Ishikawa (cell line): ENCODE results near the gene CPAMD8.

Source experiments
- CEBPB ChIP-seq: IDR thresholded peaks from 2 replicates; pipeline ENCODE4 v1.6.1; 2012
- CREB1 ChIP-seq: IDR thresholded peaks from 2 replicates; pipeline ENCODE4 v1.6.1; 2012; ENCODE audit warnings: low read depth
- EGR1 ChIP-seq: IDR thresholded peaks from 2 replicates; pipeline ENCODE4 v1.6.1; 2012
- EP300 ChIP-seq: IDR thresholded peaks from 2 replicates; pipeline ENCODE4 v1.6.1; 2012; ENCODE audit warnings: borderline replicate concordance
- FOXM1 ChIP-seq: IDR thresholded peaks from 2 replicates; pipeline ENCODE4 v1.6.1; 2012; ENCODE audit warnings: low read depth, borderline replicate concordance
- MAX ChIP-seq: IDR thresholded peaks from 2 replicates; pipeline ENCODE4 v1.6.1; 2012
- NFIC ChIP-seq: IDR thresholded peaks from 2 replicates; pipeline ENCODE4 v1.6.1; 2012
- RAD21 ChIP-seq: IDR thresholded peaks from 2 replicates; pipeline ENCODE4 v1.6.1; 2012; ENCODE audit warnings: low read depth
- REST ChIP-seq: IDR thresholded peaks from 2 replicates; pipeline ENCODE4 v1.6.1; 2012; ENCODE audit warnings: low read depth, mild to moderate bottlenecking
- TAF1 ChIP-seq: IDR thresholded peaks from 2 replicates; pipeline ENCODE4 v1.6.1; 2012; ENCODE audit warnings: low read depth, mild to moderate bottlenecking
- TCF12 ChIP-seq: IDR thresholded peaks from 2 replicates; pipeline ENCODE4 v1.6.1; 2012; ENCODE audit warnings: low read depth
- YY1 ChIP-seq: IDR thresholded peaks from 2 replicates; pipeline ENCODE4 v1.6.1; 2012; ENCODE audit warnings: low read depth

GRCh38 chr19:16873594-16873993, 153.0 kb downstream of the CPAMD8 start:
- TF ChIP-seq REST (no peak), MAX (no peak), YY1 (no peak), FOXM1 (no peak), TCF12 (no peak), EGR1 (no peak), EP300 (no peak), CREB1 (no peak), RAD21 (no peak), TAF1 (no peak), CEBPB (no peak), NFIC (no peak)
